GM18867 (cell line): ENCODE data around the gene UMAD1.

Experiments
- ATAC-seq: cut with Tn5 transposase; IDR thresholded peaks from one replicate; pipeline ENCODE4 v1.9.1; 2021; ENCODE audit warnings: mild to moderate bottlenecking, moderate library complexity; ENCODE audit not compliant: unreplicated experiment

Gene UMAD1

DNA sequence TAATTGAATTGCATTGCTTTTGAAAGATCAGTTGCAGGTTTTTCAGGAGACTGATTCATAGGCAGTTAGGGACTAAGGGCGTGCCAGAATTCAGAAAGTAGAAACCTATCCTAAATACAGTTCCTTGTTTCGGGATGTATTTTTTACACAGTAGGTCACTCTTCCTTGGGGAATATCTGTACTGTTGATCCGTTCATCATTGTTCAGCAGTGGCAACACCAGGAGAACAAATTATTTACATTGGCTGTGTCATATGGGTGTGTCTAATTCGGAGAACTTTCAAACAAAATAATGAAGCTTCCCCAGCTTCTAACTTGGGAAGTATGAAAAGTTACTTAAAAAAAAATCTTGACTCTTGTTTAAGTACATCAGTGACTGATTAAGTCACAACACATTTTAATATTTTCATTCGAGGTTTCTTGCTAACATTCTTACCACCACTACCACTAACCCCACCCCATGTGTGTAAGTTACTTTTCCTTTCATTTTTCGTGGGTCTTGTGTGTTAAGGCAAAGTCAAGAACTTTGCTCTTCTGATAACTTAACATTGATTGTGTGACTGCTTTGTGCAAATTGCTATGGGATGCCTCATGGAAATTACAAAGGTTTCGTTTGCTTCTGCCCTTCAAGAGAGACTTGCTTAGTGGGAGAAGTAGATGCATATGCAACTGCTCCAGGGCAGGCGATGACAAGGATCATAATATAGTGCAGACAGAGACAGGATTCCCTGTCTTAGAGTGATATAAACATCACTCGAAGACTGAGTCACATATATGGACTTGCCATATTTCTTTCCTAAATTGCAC, 121.6 kb downstream of the UMAD1 start:
- peak; percentile 64 for ATAC-seq

DNA sequence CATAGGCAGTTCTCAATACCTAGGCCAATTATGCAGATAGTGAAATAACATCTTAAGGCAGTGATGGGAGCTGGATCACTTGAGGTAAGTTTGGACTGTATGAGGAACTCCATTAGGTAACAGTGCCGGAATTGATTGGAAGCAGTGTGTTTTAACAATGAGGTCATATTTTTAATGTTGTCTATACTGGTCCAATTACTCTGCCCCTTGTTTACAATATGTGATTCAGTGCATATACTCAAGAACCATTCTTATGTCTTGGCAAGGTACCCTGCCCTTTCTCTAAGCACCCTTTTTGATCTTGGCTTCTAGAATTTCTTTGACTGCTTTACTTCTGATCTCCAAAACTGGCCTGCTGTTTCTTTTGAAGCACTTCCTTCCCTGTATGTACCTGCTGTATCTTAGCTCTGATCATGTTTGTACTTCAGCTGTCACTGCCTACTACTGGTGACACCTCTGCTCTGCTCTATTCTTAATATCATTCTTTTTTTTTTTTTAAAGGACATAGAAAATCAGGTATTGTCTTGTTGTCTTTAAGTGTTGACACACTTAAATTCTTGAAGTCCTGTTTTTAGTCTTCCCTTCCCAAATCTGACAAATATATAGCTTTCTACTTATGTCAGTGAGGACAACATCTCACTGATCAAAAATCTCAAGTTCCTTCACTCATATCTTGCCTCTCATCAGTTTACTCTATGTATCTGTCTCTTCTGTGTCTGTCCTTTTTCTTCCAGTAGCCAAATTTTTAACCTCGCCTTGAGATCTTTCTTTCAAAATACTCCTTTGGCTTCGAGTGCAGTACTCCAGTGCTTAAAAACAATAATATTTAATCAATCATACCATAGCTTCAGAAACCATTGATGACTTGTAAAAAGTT, 124.2 kb downstream of the UMAD1 start:
- ATAC-seq: no peak

DNA sequence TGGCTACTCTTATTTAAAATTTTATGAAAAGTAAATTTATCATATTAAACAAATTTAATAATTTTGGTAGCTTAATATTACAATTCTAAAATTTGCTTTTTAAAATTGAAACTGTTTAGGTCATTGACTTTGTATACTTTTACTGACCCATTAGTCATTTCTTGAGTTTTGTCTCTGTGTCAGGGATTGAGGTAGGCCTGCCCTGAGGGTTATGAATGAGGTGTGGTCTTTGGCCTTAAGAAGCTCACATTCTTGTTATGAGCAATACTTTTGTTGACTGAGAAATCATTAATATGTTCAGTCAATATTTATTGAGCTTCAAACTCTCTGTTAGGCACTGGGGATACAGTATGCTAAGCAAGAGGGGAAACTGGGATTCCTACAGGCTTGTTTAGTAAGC, 124.9 kb downstream of the UMAD1 start:
- peak; percentile 66 for ATAC-seq

DNA sequence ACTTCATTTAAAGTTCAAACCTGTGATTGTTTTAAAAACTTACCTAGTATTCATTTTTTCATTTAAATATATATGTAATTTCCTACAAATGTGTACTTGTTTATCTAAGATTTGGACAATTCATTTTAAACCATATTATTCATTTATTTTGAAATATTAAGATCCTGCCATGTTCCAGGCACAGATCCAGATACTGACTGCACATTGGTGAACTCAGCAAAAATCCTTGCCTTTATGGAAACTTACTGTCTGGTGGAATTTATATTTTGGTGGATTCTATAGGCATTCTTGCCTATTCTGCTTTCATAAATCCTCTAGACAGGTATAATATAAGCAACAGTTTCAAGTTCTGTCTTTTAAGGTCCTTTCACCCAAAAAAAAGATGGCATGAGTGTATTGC, 126.1 kb downstream of the UMAD1 start:
- ATAC-seq: no peak

DNA sequence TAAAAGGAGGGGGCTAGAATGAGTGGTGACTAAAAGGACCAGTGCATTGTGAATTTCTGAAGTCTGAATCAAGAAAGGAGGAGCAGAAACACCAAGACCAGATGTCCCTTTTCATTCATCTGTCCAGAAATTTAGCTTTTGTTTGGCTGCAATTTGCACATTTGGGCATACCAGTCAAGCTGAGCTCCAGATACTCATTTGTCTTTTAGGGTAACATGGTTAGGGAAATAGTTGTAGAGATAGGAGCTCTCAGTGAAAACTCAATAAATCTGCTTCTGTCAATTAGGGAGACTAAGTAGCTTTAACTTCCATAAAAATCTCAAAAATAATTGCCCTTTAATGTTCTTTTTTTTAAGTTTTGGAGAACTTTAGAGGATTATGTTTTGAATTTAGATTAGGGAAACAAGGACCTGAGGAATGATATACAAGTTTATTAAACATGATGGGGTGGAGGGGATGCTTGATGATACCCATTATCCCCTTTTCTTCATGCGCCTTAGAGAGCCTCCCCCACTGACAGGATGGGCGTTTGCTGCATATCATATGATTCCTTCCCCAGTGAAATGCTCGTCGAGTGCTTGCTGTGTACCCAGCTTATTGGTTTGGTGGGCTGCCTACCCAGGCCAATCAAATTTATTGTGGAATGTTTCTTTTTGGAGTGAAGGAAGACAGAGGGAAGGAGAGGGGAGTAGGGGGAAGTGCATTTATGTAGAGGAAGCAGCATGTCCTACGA, 128.6 kb downstream of the UMAD1 start:
- no peak for ATAC-seq

DNA sequence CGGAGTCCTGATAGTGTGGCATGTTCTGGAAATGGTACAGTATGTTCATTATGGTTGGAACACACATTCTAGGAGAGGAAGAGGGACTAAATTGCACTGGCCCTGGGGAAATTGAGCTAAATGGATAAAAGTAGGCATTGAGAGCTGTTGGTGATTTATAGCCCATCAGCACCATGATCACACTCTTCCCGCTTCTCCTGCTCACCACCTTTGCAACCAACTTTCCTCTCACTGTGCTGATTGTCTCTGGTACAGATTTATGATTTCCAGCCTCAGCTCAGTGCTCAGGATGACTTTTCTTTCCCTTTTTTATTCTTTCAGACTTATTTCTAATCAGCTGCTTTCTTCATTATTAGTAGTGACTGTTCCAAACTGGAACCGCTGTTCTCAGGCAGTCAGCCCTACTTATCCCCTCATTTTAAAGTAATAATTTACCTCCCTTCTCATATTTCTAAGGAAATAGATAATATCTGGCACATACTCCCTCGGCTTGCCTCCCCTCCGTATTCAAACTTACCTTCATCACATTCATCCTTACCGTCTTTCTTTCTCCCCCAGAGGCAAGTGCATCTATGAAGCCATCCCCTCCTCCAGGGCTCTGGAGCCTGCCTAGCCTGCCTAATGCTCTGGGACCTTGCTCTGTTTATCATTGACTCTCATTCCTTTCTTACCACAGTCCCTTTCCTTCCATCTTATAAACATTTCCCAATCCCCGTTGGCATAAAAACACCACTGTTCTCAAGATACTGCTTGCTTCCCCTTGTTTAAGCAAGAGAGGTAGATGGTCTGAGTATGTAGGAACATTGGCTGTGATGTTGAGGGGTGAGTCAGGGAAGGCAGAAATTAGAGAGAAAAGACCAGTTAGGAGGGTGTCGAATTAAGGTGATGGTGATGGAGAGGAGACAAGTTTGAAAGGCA, 129.4 kb downstream of the UMAD1 start:
- ATAC-seq: no peak

DNA sequence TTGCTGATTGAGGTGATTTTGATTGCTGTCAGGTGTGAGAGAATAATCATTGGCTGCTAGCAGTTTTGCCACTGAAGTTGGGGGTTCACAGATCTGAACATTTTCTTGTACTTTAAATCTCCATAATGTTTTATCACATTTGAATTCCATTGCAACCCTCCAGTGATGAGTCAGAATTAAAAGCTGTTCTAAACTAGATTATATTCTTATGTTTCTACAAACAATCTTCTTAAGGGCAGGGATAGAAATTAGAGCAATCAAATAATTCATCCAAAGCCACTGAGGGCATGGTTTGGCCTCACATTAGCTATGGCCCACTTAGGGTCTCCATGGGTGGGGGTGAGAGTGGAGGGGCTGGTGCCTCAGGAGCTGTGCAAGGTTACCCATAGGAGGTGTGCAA, 130.9 kb downstream of the UMAD1 start:
- no peak for ATAC-seq

DNA sequence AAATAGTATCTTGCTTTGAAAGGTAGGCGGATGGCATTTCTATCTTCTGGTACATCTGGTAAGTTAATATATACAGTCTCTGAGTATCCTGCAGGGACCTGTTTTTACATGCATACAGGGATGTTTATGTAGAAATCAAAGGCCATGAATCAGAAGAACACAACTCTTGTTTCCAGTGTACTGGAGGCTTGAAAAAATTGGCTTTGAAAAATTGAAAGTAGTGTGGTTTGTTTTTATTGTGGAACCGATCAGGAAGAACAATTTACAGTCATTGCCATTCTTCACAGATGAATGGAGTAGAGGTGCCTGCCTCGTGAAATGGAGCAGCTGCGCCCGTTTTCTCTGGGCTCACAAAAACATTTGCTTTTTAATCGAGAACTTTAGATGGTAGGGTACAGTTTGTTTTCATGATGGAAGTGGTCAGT, 131.9 kb downstream of the UMAD1 start:
- ATAC-seq: peak; percentile 49

DNA sequence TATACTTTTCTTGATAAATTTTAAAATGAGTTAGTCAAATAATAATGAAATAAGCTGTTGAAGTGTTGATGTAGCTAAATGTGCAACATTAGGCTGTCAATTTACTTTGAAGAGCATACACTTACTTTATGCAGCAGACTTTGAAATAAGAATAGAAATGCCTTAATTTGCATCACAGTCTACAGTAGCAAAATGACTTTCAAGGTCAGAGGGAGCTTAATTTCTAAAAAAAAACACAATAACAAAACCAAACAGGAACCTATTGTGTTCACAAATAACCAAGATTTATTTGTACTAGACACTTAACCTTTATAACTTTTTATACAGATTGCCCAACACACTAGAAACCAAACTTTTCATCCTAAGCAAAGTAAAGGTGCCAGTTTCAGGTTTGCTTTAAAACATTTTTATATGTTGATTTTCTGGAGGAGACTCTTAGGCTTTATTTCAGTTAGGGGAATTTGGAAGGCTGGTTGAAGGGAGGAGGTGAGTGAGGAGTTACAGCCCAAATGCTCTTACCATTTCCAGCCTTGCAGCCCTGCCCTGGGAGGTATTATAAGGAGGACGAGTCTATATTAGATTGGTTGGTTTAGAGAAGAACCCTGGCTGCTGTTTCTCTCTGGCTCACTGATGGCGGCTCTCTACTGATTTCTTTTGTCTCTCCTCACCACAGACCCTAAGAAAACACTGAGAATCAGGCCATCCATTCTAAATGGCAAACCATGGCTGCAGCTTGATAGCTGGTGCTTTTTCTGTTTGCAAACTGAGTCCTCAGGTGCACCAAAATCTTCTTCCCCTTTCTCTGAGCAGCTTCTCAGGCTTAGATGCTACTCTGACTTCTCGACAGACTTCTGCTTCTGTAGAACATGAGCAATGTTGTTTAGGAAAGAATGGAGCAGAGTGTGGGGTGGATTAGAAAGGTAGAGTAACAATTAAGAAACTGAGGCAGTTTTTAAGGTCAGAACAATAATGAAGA, 133.1 kb downstream of the UMAD1 start:
- peak; percentile 73 for ATAC-seq

DNA sequence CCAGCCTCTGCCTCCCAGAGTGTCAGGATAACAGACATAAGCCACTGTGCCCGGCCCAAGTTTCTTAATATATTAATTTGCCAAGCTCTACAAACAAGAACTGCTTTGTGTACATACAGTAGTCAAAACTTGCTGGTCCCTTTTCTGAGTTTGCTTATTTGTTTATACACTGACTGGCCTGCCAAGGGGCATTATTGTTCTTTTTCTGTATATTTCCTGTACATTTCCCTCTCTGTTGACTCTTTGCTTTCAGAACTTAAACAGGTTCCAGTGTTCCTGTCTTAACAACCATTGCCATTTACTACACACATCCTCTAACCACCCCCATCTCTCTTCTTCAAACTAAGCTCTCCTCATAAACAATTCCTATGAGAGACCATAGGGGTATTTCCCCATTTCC, 139.3 kb downstream of the UMAD1 start:
- ATAC-seq: no peak

DNA sequence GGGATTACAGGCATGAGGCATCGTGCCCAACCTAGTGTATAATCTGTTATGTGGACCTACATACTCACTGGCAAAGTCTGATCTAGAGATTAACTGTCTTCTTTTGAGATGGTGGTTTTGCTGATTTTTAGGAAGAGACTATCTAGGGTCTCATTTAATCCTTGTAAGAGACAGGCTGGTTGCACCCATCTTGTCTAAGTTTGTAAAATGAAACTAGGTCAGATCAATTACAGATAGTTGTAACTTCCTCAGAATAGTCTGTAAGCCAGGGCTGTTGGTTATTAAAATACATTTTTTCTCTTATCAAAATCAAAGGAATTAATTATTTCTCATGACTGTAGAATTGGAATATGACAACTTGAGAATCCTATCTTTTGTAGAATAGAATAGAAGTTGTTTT, 142.4 kb downstream of the UMAD1 start:
- ATAC-seq: no peak

DNA sequence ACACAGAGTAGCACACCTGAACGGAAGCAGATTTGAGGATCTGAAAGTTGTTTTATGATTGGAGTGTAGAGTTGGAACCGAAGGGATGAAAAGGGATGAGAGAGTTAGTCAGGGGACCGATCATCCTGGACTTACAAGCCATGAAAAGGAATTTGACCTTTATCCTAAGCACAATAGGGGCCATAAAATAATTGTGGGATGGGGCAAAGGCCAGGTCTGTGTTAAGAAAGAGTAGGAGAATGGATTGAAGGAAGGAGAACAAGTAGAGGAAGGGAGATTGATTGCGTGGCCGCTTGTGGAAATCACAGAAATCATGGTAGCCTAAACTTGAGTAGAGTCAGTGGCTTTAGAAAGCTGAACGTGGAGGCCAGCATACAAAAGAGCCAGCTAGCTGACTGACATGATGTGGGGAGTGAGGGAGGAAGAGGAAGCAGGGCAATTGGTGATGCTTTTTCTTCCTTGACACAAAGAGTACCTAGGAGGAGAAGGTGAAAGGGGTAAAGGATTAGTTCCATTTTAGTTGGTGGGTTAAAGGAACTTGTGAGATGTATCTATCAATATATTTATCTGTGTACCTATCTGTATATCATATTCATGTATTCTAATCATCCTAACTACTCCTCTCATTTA, 144.9 kb downstream of the UMAD1 start:
- ATAC-seq: no peak

DNA sequence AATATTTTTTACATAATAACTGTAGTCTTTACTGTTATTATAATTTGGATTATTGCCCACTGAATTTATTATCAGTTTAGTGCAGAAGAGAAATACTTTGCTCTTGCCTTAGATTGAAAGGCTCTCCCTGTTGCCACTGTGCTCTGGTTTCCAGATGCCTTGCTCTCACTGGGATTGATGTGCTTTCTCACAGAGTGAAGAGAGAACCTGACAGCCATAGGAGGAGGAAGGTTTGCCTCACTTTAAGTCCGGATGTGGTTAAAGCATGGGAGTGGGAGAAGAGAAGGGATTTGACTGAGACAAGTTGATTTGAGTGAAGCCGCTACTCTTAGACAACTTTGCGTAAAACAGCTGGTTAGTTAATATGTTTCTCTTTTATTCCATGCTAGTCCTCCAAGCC, 146.0 kb downstream of the UMAD1 start:
- no peak for ATAC-seq

DNA sequence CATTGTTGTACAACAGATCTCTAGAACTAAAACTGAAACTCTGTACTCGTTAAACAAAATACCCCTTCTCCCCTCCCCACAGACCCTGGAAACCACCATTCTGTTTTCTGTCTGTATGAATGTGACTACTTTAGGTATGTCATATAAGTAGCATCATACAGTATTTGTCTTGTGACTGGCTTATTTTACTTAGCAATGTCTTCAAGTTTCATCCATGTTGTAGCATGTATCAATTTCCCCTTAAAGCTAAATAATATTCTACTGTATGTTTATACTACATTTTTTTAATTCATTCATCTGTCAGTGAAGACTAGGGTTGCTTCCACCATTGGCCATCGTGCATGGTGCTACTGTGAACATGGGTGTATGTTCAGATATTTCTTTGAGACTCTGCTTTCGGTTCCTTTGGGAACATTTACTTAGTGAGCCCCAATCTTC, 149.0 kb downstream of the UMAD1 start:
- ATAC-seq: peak; percentile 95

DNA sequence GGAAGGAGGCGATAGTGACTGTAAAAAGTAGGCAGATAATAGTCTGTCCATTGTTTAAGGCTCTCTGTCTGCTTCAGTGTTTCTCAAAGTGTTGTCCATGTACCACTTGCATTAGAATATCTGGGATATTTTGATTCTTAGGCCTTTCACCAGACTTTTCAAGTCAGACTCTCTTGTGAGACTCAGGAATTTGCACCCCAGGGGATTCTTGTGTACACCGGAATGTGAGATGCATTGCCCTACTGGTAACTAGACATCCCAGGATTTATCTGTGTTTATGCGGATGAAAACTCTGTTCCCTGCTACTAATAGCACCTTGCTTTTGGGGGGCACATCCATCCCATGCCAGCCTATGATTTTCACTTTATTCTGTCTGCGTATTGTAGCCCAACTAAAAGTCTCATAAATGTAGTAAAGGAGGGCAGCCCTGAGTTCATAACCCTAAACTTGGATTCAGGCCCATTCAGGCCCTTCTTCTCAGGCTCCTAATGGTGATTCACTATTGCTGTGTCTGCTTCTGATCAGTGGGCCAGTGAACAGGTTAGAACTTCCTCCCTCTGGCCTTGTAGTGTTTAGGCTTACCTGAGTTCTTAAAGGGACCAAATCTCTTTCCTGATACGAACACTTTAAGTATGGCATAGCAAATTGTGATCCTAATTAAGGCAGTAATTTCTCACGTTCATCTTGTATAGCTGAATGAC, 149.6 kb downstream of the UMAD1 start:
- no peak for ATAC-seq

DNA sequence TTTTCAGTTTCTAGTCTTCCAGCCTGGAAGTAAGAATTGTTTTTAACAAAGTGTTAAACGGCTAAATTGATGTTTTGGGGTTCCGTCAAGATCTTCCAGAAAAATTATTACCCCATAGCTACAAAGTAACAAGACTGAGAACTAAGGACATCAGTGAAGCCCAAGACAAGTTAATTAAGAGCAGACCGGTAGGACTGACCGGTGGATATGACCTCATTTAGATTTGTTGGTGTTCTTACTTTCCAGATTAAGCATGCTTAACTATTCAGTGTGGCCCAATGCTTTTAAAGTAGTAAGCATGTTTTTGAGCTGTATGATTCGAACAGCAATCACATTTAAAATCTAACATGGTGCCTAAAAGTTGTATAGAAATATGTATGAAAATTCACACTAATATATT, 151.0 kb downstream of the UMAD1 start:
- no peak for ATAC-seq

DNA sequence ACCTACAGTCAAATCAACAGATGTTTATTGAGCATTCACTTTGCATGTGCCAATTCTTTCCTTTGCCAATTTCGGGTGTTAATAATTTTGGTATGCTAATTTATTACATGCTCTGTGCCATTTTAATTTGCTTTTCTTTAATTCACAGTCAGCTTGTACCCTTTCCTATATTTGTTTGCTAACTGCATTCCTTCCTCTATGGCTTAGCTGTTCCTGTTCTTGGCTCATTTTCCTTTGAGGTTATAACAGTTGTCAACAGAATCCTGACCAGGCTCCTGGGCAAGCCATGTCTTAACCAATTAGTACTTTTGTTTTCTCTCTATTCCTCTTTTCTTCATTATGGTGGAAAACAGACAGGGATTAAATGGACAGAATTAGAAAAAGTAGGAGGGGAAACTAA, 151.5 kb downstream of the UMAD1 start:
- no peak for ATAC-seq

DNA sequence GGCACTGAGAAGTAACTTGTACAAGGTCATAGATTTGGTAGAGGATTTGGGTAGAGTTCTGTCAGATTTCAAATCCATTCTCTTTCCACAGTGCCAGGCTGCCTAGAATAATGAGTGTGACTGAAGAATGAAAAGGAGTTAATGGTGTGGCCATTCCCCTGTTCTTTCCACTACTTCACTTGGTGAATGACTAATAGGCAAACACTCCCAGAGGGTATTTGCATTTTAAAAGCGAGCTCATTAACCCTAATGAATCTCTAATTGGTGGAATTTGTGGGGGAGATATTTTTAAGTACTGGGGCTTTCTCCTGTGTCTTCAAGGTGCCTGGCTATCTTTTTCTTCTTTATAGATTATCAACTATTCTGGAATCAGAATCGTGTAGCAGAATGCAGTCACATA, 152.7 kb downstream of the UMAD1 start:
- no peak for ATAC-seq
